D721Med (cell line): Measurements from ENCODE around the gene RNASE11.
"Not testable (repeated sequence)": the region's sequence is repeated elsewhere in the genome, so short reads cannot be mapped to it uniquely, and the experiment has no call there.

Experiments used
- DNase-seq: peaks from one replicate; pipeline ENCODE4 v3.0.0; 2011; ENCODE audit warnings: low spot score; ENCODE audit not compliant: insufficient read length
- FAIRE-seq: peaks from 2 replicates; lab custom pipeline; 2011; peaks lifted over from hg19 to GRCh38; lab: Jason Lieb, UNC
- TF ChIP-seq, protein P1 (sequence below): IDR thresholded peaks from 2 replicates; pipeline ENCODE4 v1.5.1; 2012; ENCODE audit warnings: mild to moderate bottlenecking, control low read depth; ENCODE audit not compliant: insufficient read depth; ENCODE audit errors: missing control alignments

Gene RNASE11

DNA sequence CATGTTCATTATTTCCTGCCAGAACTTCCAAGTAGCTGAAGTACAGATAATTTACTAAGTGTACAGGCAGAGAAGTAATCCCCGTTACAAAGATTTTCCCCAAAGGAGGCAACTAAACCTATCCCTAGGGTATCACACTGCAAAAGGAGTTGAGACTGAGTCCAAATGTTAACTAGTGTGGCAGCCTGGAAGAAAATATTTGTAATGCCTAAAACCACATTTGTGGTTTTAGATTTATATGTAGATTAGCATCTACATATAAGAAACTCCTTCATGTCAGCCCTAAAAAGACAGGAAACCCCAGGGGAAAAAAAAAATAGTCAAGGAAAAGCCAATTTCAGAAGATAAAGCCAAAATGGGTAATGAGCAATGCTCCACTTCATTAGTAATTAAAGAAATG, 4.8 kb upstream of the RNASE11 start:
- no peak for FAIRE-seq
- TF ChIP-seq, protein P1, sequence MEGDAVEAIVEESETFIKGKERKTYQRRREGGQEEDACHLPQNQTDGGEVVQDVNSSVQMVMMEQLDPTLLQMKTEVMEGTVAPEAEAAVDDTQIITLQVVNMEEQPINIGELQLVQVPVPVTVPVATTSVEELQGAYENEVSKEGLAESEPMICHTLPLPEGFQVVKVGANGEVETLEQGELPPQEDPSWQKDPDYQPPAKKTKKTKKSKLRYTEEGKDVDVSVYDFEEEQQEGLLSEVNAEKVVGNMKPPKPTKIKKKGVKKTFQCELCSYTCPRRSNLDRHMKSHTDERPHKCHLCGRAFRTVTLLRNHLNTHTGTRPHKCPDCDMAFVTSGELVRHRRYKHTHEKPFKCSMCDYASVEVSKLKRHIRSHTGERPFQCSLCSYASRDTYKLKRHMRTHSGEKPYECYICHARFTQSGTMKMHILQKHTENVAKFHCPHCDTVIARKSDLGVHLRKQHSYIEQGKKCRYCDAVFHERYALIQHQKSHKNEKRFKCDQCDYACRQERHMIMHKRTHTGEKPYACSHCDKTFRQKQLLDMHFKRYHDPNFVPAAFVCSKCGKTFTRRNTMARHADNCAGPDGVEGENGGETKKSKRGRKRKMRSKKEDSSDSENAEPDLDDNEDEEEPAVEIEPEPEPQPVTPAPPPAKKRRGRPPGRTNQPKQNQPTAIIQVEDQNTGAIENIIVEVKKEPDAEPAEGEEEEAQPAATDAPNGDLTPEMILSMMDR = no peak
- no peak for DNase-seq

DNA sequence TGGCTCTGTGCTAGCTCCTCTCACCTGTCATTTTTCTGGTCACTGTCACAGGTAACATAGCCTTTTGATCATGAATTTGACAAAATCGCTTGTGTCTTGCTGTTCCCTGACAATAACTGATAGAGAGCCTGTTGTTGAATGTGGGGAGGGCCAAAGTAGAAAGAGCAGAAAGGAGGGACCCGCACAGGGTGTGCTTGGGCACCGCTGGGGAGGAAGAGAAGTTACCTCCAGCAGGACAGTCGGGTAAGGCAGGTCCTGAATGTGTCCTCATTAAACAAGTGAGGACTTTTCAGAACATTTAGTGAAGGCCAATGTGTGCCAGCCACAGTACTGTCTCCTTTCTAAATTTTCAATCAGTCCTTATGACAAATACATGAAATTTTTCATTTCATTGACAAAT, 3.4 kb upstream of the RNASE11 start, which contains the start of gene RNASE12:
RNASE12 (minus strand) TSS at position 142 of the 400 bp plus-strand sequence. CDS start 653 bp downstream, outside the sequence.
- FAIRE-seq (no peak), DNase-seq (no peak)
- TF ChIP-seq, protein P1 = no peak

DNA sequence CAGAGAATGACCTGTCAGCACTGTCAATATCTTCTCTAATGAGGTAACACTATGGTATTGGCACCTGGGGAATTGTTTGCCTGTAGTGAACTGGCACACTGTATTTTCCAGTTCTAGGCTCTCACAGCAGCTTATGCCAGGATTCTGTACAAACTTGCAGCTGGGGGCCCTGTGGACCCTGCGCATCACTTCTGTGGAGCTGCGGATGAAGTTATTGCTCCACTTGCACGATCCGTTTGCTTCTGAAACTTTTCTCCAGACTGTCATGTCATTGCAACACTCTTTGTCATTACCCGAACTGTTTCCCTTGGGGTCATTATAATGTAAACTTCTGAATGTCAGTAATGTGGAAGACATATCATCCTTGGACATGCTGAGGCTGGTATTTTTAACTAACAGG, 3.9 kb downstream of the RNASE11 start:
- FAIRE-seq (no peak), DNase-seq (no peak)
- TF ChIP-seq, protein P1 = no peak

DNA sequence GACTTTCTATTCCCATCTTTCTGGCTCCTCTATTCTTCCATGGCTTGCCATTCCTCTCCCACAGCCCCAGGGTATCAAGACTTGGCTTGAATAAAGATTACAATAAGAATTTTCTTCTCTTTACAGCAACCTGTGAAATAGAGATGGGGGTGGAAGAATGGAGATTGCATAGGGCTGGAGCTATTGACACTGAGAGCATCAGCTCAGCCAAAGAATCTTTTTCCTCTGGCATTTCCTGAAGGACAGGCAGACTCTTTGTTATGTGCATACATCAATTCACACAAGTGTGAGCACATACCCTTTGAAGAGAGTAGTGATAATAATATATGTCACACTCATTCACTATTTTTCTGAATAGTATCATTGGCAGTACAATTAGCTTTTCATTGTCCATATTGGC, 4.7 kb downstream of the RNASE11 start:
- FAIRE-seq (no peak), DNase-seq (no peak)
- TF ChIP-seq, protein P1 = no peak

DNA sequence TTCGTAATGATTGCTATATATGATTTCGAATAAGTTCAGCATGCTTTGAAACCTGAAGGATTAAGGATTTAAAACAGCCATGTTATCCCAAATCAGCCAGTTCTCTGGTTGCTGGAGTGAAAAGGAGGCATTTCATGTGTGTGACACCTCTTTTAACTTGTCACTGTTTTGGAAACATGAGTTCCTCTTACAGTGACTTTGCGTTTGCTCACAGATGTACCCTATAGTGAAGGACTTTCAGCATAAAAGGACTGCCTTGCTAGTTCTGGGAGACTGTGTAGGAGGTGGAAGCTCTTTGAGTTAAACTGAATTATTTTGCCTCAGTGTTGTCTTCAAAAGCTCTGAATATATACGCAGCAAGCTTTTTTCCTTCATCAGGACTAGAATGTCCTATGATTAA, 7.6 kb downstream of the RNASE11 start:
- TF ChIP-seq, protein P1 = no peak
- DNase-seq = no peak
- FAIRE-seq = no peak

DNA sequence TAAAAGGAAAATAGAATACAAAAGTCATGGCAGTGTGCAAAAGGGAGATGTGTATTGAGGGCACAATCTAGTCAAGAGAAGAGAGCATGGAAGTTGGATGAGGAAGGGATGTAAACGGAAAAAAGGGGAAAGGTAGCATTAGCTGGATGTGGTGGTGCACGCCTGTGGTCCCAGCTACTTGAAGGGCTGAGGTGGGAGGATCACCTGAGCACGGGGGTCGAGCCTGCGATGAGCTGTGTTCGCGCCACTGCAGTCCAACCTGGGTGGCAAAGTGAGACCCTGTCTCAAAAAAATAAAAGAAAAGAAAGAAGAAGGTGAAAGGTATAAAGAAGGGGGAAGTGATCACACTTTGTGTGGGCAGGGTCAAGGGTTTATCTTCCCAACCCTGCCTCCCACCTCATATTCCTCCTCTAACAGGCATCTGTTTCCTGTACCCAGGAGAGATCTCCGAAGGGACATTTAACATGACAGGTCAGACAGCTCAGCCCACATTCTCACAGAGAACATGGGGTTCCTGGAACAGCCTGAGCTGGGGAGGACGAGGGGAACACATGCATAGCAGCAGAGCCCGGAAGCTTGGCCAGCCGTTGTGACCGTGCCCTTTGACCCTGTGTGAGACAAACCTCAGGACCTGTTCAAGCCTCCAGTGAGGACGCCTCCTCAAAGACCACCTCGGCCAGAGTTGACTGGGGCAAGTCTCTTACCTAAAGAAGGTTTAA, 8.9 kb downstream of the RNASE11 start:
- FAIRE-seq (no peak), DNase-seq (no peak)
- TF ChIP-seq, protein P1 = no peak

DNA sequence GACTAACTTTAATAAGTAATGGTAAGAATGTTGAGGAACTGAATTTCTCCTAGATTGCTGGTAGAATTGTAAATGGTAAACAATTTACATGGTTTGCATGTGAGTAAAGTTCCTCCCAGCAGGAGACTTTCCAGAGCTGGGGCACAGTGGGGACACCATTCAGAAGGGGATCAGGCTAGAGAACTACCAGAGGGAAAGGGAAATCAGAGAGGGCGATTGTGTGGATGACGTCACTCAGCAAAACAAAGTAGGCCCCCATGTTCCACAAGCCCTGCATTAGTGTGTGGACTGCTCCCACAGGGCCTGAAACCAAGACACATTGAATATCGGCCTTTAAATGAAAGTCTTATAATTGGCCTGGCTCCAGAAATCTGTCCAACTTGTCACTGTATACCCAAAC, 9.5 kb downstream of the RNASE11 start:
- no peak for FAIRE-seq
- TF ChIP-seq, protein P1 = no peak
- no peak for DNase-seq

DNA sequence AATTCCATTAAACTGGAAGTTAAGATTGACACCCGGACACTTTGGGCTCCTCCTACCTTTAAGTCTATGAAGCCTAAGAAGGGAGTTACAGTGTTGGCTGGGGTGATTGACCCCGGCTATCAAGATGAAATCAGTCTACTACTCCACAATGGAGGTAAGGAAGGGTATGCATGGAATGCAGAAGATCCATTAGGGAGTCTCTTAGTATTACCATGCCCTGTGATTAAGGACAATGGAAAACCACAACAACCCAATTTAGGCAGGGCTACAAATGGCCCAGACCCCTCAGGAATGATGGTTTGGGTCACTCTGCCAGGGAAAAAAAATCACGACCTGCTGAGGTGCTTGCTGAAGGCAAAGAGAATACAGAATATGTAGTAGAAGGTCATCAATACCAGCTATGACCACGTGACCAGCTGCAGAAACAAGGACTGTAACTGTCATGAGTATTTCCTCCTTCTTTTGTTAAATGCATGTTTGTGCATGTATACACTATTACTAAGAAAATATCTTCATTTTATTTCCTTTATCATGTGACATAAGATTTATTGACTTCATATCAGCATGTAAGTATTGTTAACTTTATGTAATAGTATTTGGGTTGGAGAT, 15.3 kb downstream of the RNASE11 start:
- FAIRE-seq, DNase-seq: not testable (repeated sequence)

DNA sequence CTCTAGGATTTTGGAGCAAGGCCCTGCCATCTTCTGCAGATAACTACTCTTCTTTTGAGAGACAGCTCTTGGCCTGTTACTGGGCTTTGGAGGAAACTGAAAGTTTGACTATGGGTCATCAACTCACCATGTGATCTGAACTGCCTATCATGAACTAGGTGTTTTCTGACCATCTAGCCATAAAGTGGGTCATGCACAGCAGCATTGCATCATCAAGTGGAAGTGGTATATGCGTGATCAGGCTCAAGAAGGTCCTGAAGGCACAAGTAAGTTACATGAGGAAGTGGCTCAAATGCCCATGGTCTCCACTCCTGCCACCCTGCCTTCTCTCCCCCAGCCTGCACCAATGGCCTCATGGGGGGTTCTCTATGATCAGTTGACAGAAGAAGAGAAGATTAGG, 17.1 kb downstream of the RNASE11 start:
- FAIRE-seq, DNase-seq: not testable (repeated sequence)

DNA sequence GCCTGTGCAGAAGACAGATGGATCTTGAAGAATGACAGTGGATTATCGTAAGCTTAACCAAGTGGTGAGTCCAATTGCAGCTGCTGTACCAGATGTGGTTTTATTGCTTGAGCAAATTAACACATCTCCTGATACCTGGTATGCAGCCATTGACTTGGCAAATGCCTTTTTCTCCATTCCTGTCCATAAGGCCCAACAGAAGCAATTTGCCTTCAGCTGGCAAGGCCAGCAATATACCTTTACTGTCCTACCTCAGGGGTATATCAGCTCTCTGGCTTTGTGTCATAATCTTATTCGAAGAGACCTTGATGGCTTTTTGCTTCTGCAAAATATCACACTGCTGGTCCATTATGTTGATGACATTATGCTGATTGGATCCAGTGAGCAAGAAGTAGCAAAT, 17.9 kb downstream of the RNASE11 start:
- not testable (repeated sequence) for DNase-seq, FAIRE-seq
